ENCODE measurements around the gene XIRP2. TPM values are rescaled to one million over a fixed set of nuclear protein-coding genes. Genes with fewer than 3 reads are reported as not detected.

Gene XIRP2
- total RNA-seq, 1 experiment from 2014 or later, result not detected

- Histone ChIP-seq H3K4me3 (ENCODE audit: low read length) (no peak overlapping the region), H3K27ac (ENCODE audit: low read length) (no peak overlapping the region), H3K27me3 (ENCODE audit: low read length) (no peaks in the 10 kb centered on the region), H3K9ac (ENCODE audit: low read length) (no peak overlapping the region), H3K36me3 (ENCODE audit: insufficient read depth, low read length) (no peaks in the 10 kb centered on the region), H4K20me1 (ENCODE audit: insufficient read depth, low read depth, low read length) (no peaks in the 10 kb centered on the region), H3K4me2 (ENCODE audit: low read depth, low read length, poor library complexity, severe bottlenecking) (no peak overlapping the region), H3K79me2 (ENCODE audit: low read length) (no peaks in the 10 kb centered on the region), H3K9me2 (replicated peaks; ENCODE audit: insufficient read depth, low read length) (no peaks in the 10 kb centered on the region), H2AFZ (ENCODE audit: low read length) (no peak overlapping the region), H3K9me3 (ENCODE audit: low read length) (no peaks in the 10 kb centered on the region), H3K4me1 (ENCODE audit: low read length) (no peaks in the 10 kb centered on the region)
- no peak for DNase-seq
Observed at GRCh38 chr2:167294776-167295140, 406.5 kb downstream of the XIRP2 start.

- no peak overlapping the region for H3K4me2 ChIP-seq (ENCODE audit: low read depth, low read length, poor library complexity, severe bottlenecking)
- no peaks in the 10 kb centered on the region for H3K9me2 ChIP-seq (replicated peaks; ENCODE audit: insufficient read depth, low read length)
- H3K9ac ChIP-seq (ENCODE audit: low read length), result no peak overlapping the region
- no peak for DNase-seq
- H3K4me1 ChIP-seq (ENCODE audit: low read length), result no peaks in the 10 kb centered on the region
- no peak overlapping the region for H2AFZ ChIP-seq (ENCODE audit: low read length)
- H3K27me3 ChIP-seq (ENCODE audit: low read length), result no peaks in the 10 kb centered on the region
- H3K9me3 ChIP-seq (ENCODE audit: low read length), result no peaks in the 10 kb centered on the region
- no peaks in the 10 kb centered on the region for H3K36me3 ChIP-seq (ENCODE audit: insufficient read depth, low read length)
- no peaks in the 10 kb centered on the region for H4K20me1 ChIP-seq (ENCODE audit: insufficient read depth, low read depth, low read length)
- H3K79me2 ChIP-seq (ENCODE audit: low read length), result no peaks in the 10 kb centered on the region
- H3K27ac ChIP-seq (ENCODE audit: low read length), result no peak overlapping the region
- no peak overlapping the region for H3K4me3 ChIP-seq (ENCODE audit: low read length)
Observed at GRCh38 chr2:167297292-167297691, 409.0 kb downstream of the XIRP2 start.

GRCh38 chr2:167298017-167298416 lies 409.7 kb downstream of the XIRP2 start:
- no peak for DNase-seq
- Histone ChIP-seq H3K9me3 (ENCODE audit: low read length) (no peaks in the 10 kb centered on the region), H4K20me1 (ENCODE audit: insufficient read depth, low read depth, low read length) (no peaks in the 10 kb centered on the region), H3K9me2 (replicated peaks; ENCODE audit: insufficient read depth, low read length) (no peaks in the 10 kb centered on the region), H3K27ac (ENCODE audit: low read length) (no peak overlapping the region), H3K4me3 (ENCODE audit: low read length) (no peak overlapping the region), H3K27me3 (ENCODE audit: low read length) (no peaks in the 10 kb centered on the region), H3K4me1 (ENCODE audit: low read length) (no peaks in the 10 kb centered on the region), H3K9ac (ENCODE audit: low read length) (no peak overlapping the region), H3K36me3 (ENCODE audit: insufficient read depth, low read length) (no peaks in the 10 kb centered on the region), H3K79me2 (ENCODE audit: low read length) (no peaks in the 10 kb centered on the region), H2AFZ (ENCODE audit: low read length) (no peak overlapping the region), H3K4me2 (ENCODE audit: low read depth, low read length, poor library complexity, severe bottlenecking) (no peak overlapping the region)

Data from Karpas-422 (cell line).